Neural progenitor cell (in vitro differentiated cells): Measurements from ENCODE around the gene DISC1.

ENCODE experiments used
- CTCF ChIP-seq: fragments of 200-600 bp; sonication (generic); IDR thresholded peaks from 2 replicates; pipeline ENCODE4 v1.5.1; 2017; ENCODE audit warnings: antibody characterized with exemption, mild to moderate bottlenecking
- EZH2phosphoT487 ChIP-seq: fragments of 200-600 bp; sonication (generic); IDR thresholded peaks from 2 replicates; pipeline ENCODE4 v1.6.1; 2017; ENCODE audit warnings: antibody characterized with exemption

DNA sequence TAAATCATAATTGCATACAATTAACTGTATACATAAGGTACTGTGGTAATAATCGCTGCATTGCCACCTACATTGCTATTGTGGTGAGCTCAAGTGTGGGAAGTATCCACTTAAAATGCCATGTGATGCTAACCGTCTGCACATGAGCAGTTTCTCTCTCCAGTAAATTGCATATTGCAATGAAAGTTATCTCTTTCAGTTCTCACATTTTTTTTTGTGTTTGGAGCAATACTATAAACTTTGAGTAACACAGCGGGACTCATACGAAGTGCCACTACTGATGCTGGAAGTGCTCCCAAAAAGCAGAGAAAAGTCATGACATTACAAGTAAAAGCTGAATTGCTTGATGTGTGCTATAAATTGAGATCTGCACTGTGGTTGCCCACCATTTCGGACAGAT, 38.5 kb downstream of the DISC1 start:
- TF ChIP-seq CTCF (no peak), EZH2phosphoT487 (no peak)
